Stimulated activated CD4-positive, alpha-beta T cell treated with anti-CD3 and anti-CD28 coated beads, Interleukin-4, amount 100 ng/mL, for 1 hour (primary cell): ENCODE measurements around the gene ABHD17A.
A peak's percentile ranks its signal among the peaks of the same experiment; 100 is the strongest.

Experiments used
- DNase-seq: peaks from one replicate; pipeline ENCODE4 v3.0.0-alpha.2; 2020

The ABHD17A gene

DNA sequence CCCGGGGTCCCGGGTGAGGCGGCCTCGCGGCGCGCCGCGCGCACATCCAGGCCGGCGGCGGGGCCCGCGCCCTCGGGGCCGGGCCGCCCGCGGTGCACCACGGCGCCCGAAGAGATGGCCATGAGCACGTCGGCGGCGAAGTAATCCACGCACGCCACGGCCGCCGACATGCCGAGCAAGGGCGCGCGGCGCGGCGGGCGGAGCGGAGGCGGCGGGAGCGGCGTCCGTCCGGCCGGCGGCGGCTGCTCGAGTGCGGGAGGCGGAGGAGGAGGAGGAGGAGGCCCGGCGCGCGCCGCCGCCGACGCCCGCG, 22.0 kb downstream of the ABHD17A start, which contains the start of gene KLF16:
TSS of gene KLF16 (minus strand) at position 252 of the 310 bp plus-strand sequence. CDS start at position 170, 82 bp downstream.
- no peak for DNase-seq

DNA sequence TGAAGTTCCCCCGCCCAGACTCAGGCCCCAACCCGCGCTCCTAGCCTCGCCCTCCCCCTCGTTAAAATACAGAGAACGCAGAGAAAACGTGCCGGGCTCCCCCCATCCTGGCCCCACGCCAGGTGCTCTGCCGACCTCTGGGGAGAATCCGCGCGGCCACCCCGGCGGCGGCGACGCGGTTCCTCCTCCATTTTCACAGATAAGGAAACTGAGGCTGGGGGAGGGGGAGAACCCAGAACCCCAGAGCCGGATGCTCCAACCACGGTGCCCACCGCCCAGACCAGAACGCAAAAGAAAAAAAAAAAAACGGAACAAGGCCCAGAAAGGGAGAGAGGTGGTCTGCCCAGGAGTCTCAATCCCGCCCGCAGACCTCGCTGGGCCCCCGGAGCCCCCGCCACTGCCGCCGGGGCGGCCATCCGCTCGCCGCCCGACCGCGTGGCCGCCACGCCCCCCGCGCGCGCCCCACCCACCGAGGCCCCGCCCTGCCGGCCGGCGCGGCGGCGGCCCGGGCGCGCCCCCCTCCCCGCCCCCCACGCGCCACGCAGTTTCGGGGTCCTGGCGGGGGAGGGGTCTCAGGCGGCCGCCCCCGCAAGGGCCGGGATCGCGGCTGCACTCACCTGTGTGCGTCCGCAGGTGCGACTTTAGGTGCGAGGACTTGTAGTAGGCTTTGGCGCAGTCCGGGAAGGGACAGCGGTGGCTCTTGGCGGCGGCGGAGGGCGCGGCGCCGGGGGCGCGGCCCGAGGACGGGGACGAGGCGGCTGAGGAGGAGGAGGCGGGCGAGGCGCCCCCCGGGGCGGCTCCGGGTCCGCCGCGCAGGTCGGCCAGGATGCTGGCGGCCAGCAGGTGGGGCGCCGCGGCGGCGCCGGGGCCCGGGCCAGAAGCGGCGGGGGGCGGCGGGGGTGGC, 22.6 kb downstream of the ABHD17A start:
- DNase-seq = peak; percentile 70

DNA sequence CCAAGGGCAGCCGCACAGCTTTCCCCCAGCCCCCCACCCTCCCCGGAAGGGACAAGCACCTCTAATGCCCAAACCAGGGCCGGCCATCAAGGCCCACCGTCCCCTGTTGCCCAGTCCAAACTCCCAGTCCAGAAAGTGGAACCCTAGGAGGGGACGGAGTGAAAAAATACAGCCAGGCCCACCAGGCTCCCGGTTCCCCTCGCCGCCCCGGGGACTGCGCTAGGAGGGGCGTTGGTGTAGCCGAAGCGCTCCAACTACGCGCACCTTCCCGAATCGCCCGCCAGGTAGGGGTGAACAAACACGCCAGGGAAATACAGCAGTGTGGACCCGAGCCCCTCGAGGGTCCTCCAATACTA, 23.2 kb downstream of the ABHD17A start:
- no peak for DNase-seq

DNA sequence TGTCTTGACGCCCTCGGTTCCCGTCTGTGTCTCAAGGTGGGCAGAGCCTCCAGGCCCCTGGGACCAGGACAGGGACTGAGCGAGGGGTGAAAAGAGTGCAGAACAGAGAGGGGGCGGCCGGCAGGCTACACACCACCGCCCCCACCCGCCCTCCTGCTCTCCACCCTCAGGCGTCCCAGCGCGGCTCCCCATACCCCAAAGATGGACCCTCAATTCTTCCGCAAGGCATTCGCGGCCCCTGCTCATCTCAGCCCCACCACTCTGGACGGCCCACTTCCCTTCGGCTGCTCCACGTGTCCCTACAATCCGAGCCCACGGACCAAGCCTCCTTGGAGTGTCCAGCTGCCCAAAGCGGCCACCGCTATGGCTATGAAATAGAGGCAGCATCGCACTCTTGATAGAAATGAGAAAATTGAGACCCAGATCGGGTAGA, 23.7 kb downstream of the ABHD17A start:
- no peak for DNase-seq

DNA sequence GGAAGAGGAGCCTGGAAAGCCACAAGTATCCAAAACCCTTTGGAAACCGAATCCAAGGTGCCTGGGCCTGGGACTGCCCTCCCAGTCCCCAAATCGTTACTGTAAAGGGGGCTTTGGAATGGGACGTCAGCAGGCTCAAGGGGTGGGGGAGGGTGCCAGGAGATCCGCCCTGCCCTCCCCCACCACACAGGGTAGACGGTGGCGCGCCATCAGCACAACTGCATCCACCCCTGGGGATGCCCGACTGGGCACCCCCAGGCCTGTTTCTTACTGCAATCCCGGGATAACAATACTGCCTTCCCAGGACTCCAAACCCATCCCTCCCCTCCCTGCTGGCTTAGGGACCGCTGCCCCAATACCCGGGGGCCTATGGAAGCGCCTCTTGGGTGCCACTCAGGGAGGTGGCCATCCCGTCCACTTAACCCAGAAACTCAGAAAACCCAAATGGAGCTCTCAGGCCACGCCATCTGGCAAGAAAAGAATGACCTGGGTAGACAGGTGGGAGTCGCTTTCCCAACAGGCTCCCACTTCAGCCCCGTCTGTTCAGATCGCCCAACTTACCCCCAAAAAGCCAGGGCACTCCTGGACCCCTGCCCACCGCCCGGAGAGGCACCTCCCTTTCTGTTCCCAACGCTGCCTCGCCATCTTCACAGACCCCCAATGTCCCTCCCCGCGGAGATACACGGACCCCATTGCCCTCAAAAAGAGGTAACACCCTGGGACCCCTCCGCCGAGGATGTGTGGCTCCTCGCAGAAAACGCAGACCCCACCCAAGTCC, 24.3 kb downstream of the ABHD17A start:
- DNase-seq = no peak

DNA sequence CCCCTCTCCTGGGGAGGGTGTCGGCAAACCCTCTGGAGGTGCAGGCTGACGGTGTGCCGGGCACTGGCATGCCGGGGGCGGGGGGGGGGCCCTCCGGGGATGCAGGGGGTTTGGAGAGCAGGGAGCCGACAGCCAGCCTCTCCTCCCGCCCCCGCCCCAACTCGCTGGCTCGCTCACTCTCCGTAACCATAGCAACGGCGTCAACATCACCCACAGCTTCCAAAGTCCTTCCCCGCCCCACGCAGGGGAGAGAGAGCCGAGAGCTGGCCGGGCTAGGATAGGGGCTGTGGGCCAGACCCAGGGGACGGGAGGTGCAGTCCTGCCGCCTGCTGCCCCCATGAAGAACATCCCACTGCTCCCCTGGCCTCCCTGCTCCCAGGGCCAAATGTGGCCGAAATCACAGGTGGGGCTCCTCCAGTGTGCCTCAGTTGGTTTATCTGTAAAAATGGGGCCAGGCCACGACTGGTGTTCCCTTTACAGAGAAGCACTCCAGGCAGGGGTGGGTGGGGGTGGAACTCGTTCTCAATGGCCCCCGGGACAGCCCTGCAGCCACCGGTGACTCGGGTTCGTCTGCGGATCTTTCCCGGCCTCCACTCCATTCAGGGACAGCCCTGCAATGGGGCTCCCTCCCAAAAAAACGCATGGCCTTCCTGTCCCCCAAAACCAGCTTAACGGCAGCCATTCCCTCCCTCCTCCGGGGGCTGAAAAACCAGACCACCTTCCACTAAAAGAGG, 25.1 kb downstream of the ABHD17A start:
- DNase-seq = peak; percentile 50

DNA sequence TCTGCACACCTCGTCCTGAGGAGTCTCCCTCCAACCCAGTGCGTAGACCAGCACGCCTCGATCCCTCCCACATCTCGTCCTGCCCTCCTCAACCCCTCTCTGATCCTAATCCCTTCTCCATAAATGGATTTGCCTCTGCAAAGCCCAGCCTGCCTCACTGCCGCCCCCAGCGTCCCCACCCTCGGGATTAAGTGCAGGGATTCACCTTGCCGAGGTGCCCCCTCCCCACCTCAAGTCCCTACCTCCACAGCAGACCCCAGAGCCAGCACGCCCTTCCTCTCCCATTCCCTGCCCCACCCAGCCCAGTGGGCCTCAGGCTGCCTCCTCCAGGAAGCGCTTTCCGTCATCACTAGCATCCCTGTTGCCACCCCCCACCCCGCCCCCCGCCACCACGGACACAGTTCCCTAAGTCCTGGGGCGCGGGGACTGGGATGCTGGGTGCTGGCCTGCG, 25.9 kb downstream of the ABHD17A start:
- DNase-seq = no peak

DNA sequence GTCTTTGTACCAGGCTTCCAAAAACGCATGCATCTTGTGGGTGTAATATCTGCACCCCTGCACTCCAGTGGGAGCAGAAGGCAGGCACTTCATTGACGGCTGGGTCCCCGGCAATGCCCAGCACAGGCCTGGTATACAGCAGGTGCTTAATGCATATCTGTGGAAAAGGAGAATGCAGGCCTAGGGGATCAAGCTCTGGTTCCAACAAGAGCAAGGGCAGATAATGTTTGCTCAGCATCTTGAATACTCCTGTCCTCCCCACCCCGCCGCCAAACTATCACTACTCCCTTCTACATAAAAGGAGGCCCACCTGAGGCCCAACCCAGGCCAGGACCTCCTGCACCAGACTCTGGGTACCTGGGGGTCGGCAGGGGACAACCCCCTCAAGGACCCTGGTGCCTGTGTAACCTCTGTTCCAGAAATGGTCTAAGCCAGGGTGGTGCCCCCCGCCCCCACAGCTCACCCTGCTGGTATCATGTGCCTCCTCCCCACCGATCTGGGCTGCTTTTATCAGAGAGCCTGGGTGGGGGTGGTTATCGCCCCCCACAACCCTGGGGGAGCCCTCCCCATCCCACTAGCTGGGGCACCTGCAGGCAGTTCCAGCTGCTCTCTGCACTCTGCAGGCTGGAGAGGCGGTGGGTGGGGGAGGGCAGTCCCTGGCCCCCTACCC, 26.7 kb downstream of the ABHD17A start:
- no peak for DNase-seq

DNA sequence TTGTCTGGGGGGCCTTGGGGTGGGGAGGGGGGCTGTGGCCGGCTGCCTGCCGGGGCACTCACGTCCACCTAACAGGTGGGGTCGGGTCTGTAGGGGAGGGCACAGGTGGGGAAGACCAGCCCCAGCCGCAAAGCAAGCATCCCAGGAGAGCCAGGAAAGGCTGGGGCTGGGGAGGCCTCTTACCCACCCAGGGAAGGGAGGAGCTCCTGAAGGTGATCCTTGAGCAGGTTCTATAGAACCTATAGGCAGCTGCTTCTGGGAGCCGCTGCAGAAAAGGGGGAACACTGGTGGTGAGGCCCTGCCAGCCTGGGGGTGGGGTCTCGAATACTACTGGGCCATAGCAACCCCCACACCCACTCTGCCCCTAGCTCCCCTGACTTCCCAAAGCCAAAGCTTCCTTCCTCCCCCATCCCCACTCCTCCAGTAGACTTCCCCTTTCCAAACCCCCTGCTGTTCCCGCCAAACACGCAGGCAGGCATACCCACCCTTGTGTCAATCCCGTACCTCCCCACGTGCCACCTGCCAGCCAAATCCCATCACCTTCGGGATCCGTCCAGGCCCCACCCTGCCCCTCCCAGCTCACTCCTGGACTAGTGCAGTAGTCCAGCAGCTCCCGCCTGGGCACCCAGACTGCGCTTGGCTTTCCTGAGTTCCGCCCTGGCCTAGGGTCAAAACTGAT, 27.5 kb downstream of the ABHD17A start:
- DNase-seq = no peak

DNA sequence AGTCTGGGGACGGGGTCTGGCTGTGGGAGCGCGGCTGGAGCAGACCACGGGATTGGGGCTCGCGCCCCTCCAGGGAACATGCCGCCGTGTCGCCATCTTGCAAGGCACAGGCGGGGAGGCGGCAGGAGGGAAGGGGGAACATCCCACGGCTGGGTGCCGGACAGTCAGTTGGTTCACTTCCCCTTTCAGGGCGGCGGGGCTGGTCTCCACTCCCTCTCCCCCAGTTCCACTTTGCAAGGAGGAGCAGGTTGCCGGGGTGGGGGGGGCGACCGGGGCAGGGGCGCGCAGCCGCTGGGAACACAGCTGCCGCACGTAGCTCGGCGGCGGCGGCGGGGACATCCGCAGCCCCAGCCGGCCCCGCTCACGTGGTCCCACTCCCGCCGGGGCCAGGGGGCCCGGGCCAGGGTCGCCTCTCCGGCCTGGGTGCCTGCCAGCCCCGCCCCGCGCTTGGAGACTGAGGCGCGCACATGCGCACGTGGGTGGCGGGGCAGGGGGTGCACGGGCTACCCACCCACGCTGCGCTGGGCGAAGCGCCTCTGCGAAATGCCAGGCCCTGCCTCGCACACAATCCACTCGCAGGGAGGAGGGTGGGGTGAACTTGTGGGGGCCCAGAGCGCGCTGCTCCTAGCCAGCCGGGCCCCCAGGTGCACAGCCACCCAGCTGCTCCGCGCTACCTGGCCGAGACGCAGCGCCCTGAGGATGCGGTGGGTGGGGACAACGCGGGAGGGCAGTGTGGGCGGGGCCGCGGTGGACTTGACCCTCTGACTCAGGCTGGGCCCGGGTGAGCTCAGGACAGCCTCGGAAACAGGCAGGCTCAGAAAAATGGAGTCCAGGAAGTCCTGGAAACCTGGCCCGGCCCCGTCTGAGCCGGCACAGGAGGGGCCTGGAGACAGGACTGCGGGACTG, 28.3 kb downstream of the ABHD17A start:
- DNase-seq = peak; percentile 61

DNA sequence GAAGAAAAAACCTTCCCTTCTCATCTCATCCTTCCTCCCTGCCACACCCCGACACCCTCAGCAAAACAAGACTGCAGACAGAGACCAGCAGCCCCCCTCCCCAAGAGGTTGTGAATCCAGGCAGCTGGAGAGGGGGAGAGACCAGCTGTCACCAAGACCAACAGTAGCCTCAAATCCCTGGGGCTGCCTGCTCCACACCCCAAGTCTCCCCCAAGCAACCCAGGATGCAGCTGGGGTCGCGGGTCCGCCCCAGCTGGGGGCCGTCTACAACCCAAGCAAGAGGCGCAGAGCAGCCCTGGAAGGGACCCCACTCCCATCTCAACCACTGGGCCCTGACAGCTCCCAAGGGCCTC, 29.0 kb downstream of the ABHD17A start:
- DNase-seq = no peak

DNA sequence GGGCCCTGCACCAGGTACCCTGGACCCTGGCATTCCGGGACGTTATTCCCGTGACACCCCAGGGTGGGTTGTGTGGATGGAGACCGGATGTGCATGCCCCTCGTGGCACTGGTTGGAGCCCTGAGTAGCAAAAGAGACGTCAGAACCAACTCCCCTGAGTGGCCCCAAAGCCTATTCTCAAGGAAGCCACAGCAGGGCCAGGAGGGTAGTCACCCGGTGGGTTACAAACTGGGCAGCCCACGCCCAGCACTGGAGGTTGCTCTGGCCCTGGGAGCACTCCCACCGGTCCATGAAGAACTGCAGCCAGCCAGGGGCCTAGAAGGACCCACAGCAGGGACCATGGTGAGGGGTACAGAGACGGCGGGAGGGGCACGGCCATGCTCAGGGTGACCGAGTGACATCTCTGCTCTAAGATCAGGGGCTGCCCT, 29.5 kb downstream of the ABHD17A start:
- DNase-seq = no peak

DNA sequence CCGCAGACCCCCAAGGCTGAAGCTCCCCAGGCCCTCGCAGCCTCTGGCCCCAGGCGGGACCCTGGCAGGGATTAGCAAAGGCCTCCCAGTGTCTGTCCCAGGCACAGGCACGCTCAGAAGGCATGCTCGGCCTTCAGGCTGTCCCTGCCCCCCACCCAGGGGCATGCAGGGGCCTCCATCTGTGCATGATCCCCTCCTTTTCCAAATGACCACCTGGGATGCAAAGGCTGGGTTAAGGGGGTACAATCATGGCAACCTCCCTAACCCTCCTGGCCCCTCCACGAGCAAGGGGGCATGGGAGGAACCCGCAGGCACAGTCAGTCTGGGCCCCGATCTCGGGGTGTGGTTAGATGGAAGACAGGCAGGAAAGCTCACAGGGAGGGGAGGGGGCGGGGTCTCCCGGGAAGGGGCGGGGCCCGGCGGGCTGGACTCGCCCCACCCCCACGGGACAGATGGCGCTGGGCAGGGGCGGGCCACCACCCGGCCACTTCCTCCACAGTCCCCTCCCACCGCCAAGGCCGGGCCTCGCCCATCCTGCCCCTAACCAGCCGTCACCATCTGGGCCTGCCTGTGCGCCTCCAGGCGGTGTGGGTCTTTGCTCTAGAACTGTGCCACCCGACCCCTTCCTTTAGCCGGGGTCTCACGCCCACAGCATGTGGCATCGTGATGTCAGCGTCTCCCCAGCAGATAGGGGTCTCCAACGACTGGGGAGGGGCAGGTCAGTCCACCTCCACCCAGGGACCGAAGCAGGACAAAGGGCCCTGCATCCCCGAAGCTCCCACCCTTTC, 30.1 kb downstream of the ABHD17A start:
- DNase-seq = peak; percentile 65

DNA sequence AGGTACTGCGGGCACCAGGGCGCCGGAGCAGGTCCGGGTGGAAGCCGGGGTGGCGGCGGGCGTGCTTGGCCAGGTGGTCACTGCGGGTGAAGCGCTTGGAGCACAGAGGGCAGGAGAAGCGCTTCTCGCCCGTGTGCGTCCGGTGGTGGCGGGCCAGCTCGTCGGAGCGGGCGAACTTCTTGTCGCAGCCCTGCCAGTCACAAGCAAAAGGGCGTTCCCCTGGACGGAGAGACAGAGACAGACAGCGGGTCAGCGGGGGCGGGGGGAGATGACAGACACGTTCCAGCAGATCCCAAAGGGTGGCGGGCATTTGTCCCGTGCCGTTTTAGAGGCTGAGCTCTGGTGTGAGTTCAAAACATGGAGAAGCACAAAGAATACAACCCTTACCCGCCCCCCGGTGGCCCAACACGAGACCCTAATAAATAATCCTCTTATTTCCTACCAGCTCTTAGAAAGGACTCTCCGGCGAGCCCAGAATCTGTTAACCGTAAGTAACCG, 30.7 kb downstream of the ABHD17A start:
- DNase-seq = no peak

DNA sequence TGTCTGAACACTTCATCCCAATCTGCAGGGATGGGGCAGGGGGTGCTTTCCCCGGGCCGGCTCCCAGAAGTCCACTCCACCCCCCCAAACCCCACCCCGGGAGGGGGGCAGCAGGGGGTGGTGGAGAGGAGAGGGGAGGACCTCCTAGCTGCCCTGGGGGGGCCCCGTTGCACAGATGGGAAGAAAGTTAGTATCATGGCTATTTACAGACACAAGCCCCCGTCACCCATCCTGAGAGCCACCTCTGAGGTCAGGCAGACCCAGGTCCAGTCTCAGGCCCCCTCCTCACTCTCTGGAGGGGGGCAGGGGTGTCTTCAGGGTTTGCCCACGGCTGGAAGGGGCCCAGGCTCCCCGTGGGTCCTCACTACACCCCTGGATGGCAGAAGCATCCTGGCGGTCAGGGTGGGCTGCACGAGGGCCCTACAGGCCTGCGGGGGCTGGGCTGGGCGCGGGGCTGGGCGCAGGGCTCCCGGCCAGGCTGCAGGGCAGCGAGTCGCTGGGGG, 31.2 kb downstream of the ABHD17A start:
- DNase-seq = no peak

DNA sequence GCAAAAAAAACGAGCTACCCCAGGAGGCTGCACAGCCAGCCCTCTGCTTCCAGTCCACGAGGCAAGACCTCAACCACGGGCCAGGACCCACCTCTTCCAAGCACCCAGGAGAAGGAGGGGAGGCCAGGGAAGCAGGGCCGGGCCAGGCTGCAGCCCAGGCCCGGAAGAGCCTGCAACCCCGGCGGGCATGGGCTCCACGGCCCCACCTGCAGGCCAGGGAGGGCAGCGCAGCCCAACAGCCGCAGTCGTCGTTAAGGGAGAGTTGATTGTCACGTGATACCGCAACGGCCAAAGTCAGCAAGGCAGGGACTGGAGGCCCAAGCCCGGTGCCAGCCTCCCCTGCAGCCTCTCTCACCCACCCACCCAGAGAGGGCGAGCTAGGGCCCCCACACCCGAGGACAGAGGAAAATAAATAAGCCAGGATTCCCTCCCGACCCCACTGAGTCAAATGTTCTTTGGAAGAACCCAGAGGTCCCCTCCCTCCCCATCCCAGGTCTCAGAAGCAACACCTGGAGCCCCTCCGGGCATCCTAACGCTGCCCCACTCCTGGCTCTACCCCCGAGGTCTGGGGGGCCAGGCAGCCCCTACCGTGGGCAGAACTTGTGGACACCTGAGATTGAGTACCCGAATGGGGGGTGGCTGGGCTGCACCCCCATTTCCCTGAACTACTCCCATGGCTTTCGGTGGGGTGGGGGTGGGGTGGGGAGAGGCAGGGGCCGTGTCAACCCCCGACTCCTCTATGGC, 31.8 kb downstream of the ABHD17A start:
- DNase-seq = peak; percentile 82

DNA sequence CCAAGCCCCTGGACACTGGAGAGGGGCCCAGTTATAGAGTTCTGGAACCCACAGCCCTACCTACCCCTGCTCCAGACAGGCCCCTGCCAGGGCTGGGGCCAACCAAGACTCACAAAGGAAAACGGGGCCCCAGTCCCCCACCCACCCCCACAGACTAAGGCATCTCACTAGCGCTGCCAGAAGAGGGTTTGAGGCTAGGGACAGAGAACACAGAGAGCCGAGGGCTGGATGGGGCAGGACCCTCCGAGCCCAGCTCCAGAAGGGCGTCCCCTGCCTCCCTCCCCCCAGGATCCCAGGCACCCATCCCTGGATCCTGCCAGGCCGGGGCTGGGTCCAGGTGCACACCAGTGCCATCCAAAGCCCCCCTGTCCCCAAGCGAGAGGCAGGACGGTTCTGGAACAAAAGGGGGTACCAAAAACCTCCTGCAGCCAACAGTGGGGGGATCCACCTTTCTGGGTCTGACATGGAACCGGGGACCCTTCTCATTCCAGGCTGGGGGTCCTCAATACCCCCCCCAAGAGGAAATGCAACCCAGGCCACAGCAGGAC, 32.6 kb downstream of the ABHD17A start:
- DNase-seq = no peak

DNA sequence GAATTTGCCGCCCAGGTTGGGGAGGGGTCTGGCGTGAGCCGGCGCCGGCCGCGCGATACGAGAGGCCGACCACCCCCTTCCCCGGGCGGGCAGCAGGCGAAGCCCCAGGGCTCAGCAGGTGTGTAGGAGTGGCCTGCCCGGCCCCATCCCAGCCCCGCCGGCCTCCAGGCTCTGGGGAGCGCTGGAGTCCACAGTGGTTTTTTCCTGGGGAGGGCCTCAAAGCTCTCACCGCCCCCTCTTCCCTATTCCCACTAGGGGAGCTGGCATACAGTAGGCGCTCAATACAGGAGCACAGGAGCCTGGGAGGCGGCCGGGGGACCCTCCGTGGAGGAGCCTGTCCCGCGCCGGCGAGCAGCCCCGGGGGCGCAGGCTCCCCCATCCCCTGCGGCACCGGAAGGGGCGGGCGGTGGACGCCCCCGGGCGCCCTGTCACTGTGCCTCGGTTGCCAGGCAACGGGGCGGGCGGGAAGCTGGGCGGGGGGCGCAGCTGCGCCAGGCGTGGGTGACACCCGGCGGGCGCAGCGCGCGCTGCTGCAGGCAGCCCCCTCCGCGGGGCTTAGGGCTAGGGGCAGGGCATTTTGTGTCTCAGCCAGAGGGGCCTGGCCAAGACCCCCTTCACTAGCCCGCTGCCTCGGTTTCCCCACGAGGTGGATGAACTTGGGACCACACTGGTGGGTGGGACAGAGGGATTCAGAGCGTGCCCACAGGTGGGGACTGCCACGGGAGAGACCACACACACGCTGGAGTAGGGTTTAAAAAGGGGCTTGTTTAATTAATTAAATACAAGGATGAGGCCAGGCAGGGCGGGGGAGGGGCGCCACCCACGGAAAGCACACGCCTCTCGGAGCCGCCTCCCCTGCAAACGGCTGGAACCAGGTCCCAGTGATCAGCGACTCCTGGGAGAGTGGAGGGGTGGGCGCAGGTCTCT, 33.4 kb downstream of the ABHD17A start:
- DNase-seq = peak; percentile 70
